ENCODE data around the gene PHLDB3.

GRCh38 chr19:43468354-43469159 lies 36.0 kb downstream of the PHLDB3 start:
- TF ChIP-seq EP300 (IDR thresholded peaks at IDR 0.05; ENCODE audit: borderline replicate concordance in 1 of 2, low read depth in 1 of 2, low read length in 1 of 2): no peak
- no peak for TF ChIP-seq TEAD4 (IDR thresholded peaks at IDR 0.05; ENCODE audit: borderline replicate concordance, insufficient read depth)
- no peak for TF ChIP-seq MAX (IDR thresholded peaks at IDR 0.05; ENCODE audit: low read depth)

Data from SK-N-SH (cell line).